ENCODE measurements around the gene PLBD2. TPM values are rescaled to one million over a fixed set of nuclear protein-coding genes. Genes with fewer than 3 reads are reported as not detected.

Gene PLBD2
- total RNA-seq, 1 experiment from 2014 or later = 31.4 TPM

DNA sequence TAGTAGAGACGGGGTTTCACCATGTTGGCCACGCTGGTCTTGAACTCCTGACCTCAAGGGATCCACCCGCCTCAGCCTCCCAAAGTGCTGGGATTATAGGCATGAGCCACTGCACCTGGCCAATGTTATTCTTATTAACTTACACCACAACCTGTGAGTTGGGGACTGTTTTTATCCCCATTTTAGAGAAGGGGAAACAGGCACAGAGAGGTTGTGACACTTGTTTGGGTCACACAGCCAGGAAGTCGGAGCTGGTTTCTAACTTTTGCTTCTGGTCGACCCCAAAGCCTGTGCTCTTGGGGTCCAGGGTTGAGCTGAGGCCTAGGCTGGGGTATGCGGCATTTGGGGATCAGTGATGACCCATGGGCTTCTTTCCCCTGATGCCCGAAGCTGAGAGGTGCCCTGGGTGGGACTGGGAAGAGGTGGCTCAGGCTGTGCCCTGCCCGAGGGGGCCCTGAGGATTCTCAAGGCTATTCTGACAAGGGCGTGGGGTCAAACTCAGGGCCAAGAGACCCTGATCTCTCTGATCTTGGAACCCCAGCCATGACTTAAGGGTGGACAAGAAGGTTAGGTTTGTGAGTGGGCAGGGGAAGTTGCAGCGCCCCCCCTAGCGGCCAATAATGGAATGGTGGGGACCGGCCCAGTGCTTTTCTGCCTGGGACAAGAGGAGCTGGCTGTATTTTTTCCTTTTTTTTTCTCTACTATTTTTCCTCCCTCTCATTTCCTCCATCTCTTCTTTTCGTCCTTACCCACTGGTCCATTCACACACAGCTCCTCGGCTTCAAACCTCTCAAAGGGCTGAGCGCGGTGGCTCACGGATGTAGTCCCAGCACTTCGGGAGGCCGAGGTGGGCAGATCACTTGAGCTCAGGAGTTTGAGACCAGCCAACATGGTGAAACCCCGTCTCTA is 66.8 kb downstream of the PLBD2 start:
- Histone ChIP-seq H3K18ac (ENCODE audit: insufficient read length, low read depth, low read length) (no peak overlapping the region), H4K20me1 (ENCODE audit: control insufficient read depth, insufficient read depth, insufficient read length) (no peaks in the 10 kb centered on the region), H2BK20ac (ENCODE audit: low read depth, low read length, poor library complexity, severe bottlenecking) (no peak overlapping the region), H3K79me2 (ENCODE audit: insufficient read depth, low read length) (no peaks in the 10 kb centered on the region), H2BK12ac (ENCODE audit: insufficient read length, low read depth, low read length) (no peak overlapping the region), H3K79me1 (ENCODE audit: insufficient read depth, low read depth, low read length, poor library complexity, severe bottlenecking) (no peaks in the 10 kb centered on the region), H3K27me3 (ENCODE audit: insufficient read depth, low read length) (no peaks in the 10 kb centered on the region), H2BK5ac (ENCODE audit: insufficient read length, low read length) (no peak overlapping the region), H2AFZ (ENCODE audit: low read length) (no peak overlapping the region), H3K4me2 (ENCODE audit: insufficient read depth, insufficient read length, low read length) (peak overlapping the region; percentile 25), H3K9me3 (ENCODE audit: control insufficient read depth, low read depth, low read length) (no peaks in the 10 kb centered on the region), H2AK5ac (ENCODE audit: insufficient read length, low read length) (no peak overlapping the region), H3K9ac (ENCODE audit: extremely low read depth, insufficient read length, low read length) (no peak overlapping the region), H2BK120ac (ENCODE audit: low read depth, low read length, poor library complexity, severe bottlenecking) (no peak overlapping the region), H3T11ph (ENCODE audit: low read length) (no peak overlapping the region), H4K8ac (replicated peaks; ENCODE audit: insufficient read length, low read depth, low read length) (no peak overlapping the region), H3K56ac (ENCODE audit: insufficient read length, low read depth, low read length) (no peak overlapping the region), H3K4me1 (ENCODE audit: insufficient read depth, low read length) (no peaks in the 10 kb centered on the region), H3K14ac (ENCODE audit: insufficient read depth, low read length) (no peak overlapping the region), H4K5ac (ENCODE audit: insufficient read length, low read depth, low read length) (no peak overlapping the region), H4K91ac (ENCODE audit: insufficient read length, low read depth, low read length) (no peak overlapping the region), H3K4ac (ENCODE audit: low read depth, low read length) (no peak overlapping the region), H3K27ac (ENCODE audit: insufficient read length, low read depth, low read length) (peak overlapping the region; percentile 18), H2BK15ac (ENCODE audit: low read depth, low read length) (no peak overlapping the region), H3K23me2 (ENCODE audit: insufficient read length, low read depth, low read length, poor library complexity, severe bottlenecking) (no peaks in the 10 kb centered on the region), H3K23ac (ENCODE audit: insufficient read length, low read depth, low read length) (no peak overlapping the region)
- peak; percentile 86 for DNase-seq
- Mint-ChIP-seq H3K4me3 (peak overlapping the region; percentile 60 to 75), H3K27ac (peak overlapping the region; percentile 93 to 99 (median 97)), H3K4me1 (peaks cover 17 to 23% of the 10 kb centered on the region in 2 experiments), H3K36me3 (ENCODE audit: insufficient read depth in 1 of 3, low read depth in 3 of 3) (peaks cover 0 to 4% (median 0%) of the 10 kb centered on the region in 3 experiments; a peak in 1 of 7 replicates), H3K9me3 (peaks cover 0 to 4% of the 10 kb centered on the region in 2 experiments; a peak in 3 of 5 replicates), H3K27me3 (ENCODE audit: low read depth) (peaks cover 8% of the 10 kb centered on the region)
- TF ChIP-seq, protein P1, sequence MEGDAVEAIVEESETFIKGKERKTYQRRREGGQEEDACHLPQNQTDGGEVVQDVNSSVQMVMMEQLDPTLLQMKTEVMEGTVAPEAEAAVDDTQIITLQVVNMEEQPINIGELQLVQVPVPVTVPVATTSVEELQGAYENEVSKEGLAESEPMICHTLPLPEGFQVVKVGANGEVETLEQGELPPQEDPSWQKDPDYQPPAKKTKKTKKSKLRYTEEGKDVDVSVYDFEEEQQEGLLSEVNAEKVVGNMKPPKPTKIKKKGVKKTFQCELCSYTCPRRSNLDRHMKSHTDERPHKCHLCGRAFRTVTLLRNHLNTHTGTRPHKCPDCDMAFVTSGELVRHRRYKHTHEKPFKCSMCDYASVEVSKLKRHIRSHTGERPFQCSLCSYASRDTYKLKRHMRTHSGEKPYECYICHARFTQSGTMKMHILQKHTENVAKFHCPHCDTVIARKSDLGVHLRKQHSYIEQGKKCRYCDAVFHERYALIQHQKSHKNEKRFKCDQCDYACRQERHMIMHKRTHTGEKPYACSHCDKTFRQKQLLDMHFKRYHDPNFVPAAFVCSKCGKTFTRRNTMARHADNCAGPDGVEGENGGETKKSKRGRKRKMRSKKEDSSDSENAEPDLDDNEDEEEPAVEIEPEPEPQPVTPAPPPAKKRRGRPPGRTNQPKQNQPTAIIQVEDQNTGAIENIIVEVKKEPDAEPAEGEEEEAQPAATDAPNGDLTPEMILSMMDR (conservative IDR thresholded peaks at IDR 0.05) = peak; percentile 98
- no CpG with 5 or more reads among the region's 20 CpGs for WGBS (ENCODE audit: extremely low coverage, insufficient read length, low lambda C conversion rate)
